ENCODE data around the gene CLBA1. TPM values are rescaled to one million over a fixed set of nuclear protein-coding genes. Genes with fewer than 3 reads are reported as not detected.

CLBA1 gene
- total RNA-seq, 1 experiment from 2014 or later = 3.0 TPM

DNA sequence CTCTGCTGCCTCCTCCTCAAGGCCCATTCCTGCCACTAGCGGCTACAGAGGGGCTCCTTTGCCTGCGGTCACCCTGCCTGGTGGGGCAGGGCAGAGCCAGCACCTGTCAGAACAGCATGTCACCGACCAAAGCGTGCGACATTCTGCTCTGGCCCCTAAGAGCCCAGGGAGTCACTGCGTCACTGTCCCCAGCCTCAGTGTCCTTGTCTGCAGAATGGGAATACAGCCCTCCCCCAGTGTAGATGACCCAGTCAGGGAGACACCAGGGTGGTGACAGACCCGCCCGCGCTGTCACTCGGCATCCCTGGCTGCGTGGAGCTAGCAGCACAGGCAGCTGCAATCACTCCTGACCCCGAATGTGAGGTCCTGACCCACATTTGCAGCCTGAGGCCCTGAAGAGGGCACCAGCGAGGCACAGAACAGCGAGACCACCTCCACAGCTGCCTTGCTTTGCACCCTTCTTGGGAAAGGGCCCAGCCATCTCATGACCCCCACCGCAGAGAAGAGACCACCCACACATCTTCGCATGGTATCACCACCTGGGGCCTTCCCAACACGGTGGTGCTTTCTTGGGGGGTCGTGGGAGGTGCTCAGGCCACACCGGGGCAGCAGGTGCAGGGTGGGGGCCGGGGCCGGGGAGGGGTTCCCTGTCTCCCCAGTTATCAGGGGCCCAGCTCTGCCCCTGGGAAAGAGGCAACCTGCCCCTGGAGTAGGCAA is 9.9 kb upstream of the CLBA1 start:
- H3K4me1 ChIP-seq = peaks cover 13% of the 10 kb centered on the region
- no peaks in the 10 kb centered on the region for H3K27me3 ChIP-seq (replicated peaks; ENCODE audit: control insufficient read depth, insufficient read depth, low read length)
- peaks cover 7% of the 10 kb centered on the region for H3K4me1 Mint-ChIP-seq (ENCODE audit: low read depth, unreplicated experiment)
- H3K4me3 ChIP-seq (ENCODE audit: low read depth, low read length) = no peak overlapping the region
- intact Hi-C loops (cut with micrococcal nuclease; ENCODE audit: unreplicated experiment) = loop anchor here (1.0 to 5.0 kb wide), 3 partner anchors 70 to 512 kb away; partner anchors contain the start of gene CRIP1
- BruUV-seq (replicated peaks) = no TSS peak
- H3K27me3 Mint-ChIP-seq (ENCODE audit: insufficient read depth, unreplicated experiment) = peaks cover 2% of the 10 kb centered on the region
- TF ChIP-seq, protein P1, sequence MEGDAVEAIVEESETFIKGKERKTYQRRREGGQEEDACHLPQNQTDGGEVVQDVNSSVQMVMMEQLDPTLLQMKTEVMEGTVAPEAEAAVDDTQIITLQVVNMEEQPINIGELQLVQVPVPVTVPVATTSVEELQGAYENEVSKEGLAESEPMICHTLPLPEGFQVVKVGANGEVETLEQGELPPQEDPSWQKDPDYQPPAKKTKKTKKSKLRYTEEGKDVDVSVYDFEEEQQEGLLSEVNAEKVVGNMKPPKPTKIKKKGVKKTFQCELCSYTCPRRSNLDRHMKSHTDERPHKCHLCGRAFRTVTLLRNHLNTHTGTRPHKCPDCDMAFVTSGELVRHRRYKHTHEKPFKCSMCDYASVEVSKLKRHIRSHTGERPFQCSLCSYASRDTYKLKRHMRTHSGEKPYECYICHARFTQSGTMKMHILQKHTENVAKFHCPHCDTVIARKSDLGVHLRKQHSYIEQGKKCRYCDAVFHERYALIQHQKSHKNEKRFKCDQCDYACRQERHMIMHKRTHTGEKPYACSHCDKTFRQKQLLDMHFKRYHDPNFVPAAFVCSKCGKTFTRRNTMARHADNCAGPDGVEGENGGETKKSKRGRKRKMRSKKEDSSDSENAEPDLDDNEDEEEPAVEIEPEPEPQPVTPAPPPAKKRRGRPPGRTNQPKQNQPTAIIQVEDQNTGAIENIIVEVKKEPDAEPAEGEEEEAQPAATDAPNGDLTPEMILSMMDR (IDR thresholded peaks at IDR 0.05; ENCODE audit: insufficient read depth in 1 of 2, low read depth in 1 of 2, low read length in 1 of 2, severe bottlenecking in 1 of 2, unreplicated experiment in 1 of 2) = peak in 1 of 2 experiments; percentile 33
- H3K36me3 Mint-ChIP-seq (ENCODE audit: insufficient read depth, unreplicated experiment) = no peaks in the 10 kb centered on the region
- H3K9me3 ChIP-seq = no peaks in the 10 kb centered on the region
- CTCF ChIA-PET = interaction anchor here (0.5 to 1.5 kb wide), 7 partner anchors 10 to 184 kb away, joined by 3 to 7 read pairs (median 4); partner anchors contain the start of genes CDCA4 and CLBA1
- peak in 1 of 2 experiments; percentile 37 for DNase-seq
- H3K4me3 Mint-ChIP-seq (ENCODE audit: unreplicated experiment) = peak overlapping the region; percentile 59
- no peak overlapping the region for H3K27ac Mint-ChIP-seq (ENCODE audit: unreplicated experiment)
- POLR2A ChIA-PET = no interaction called here
- H3K9me3 Mint-ChIP-seq (ENCODE audit: unreplicated experiment) = no peaks in the 10 kb centered on the region
- no peaks in the 10 kb centered on the region for H3K36me3 ChIP-seq (ENCODE audit: control insufficient read depth, insufficient read depth, low read length)

DNA sequence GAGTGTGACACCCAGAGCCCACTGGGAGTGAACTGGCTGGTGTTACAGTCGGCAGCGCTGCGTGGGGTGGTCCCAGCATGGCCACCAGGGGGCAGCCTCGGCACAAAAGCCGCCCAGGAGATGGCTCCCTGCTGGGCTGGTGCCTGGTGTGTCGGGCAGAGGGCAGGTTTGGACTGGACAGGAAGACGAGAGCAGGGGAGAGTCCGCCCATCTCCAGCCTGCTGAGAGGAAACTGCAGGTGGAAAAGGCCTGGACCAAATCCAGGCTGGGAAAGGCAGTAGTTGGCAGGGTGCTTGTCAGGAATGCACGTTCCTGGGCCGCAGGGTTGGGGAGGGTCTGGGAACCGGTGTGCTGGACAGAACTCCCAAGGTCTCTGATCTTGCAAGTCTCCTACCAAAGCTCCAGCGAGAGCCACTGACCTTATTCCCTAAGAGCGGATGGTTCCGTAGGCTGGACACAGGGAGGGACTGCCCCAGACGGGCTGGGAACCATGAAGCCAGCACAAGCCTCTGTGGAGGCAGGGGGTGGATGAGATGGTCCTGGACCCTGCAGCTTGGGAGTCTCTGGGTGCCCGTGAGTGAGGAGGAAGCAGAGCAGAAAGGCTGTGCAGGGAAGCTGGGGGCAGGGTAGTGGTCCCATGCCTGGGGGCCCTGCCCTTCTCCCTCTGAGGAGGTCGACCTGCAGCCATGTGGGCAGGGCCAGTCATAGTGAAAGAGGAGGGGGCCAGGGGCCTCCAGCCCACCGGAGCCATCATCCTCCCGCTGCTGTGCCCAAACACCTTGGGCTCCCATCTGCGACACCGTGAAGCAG is 9.2 kb upstream of the CLBA1 start:
- no peaks in the 10 kb centered on the region for H3K9me3 ChIP-seq
- peak overlapping the region; percentile 59 for H3K4me3 Mint-ChIP-seq (ENCODE audit: unreplicated experiment)
- H3K27ac Mint-ChIP-seq (ENCODE audit: unreplicated experiment) = no peak overlapping the region
- no peaks in the 10 kb centered on the region for H3K27me3 ChIP-seq (replicated peaks; ENCODE audit: control insufficient read depth, insufficient read depth, low read length)
- ChIA-PET POLR2A (no interaction called here), CTCF (interaction anchor here (1.0 to 1.5 kb wide), 2 partner anchors 9 to 44 kb away, joined by 3 to 5 read pairs; partner anchors contain the start of genes CDCA4 and CLBA1)
- TF ChIP-seq, protein P1 (IDR thresholded peaks at IDR 0.05; ENCODE audit: insufficient read depth in 1 of 2, low read depth in 1 of 2, low read length in 1 of 2, severe bottlenecking in 1 of 2, unreplicated experiment in 1 of 2) = peak; percentile 87 to 96
- H3K36me3 ChIP-seq (ENCODE audit: control insufficient read depth, insufficient read depth, low read length) = no peaks in the 10 kb centered on the region
- H3K9me3 Mint-ChIP-seq (ENCODE audit: unreplicated experiment) = no peaks in the 10 kb centered on the region
- H3K4me3 ChIP-seq (ENCODE audit: low read depth, low read length) = no peak overlapping the region
- BruUV-seq (replicated peaks) = no TSS peak
- intact Hi-C loops (cut with micrococcal nuclease; ENCODE audit: unreplicated experiment) = loop anchor here (1.0 to 5.0 kb wide), 3 partner anchors 69 to 511 kb away; partner anchors contain the start of gene CRIP1
- DNase-seq = peak; percentile 85 to 91
- no peaks in the 10 kb centered on the region for H3K36me3 Mint-ChIP-seq (ENCODE audit: insufficient read depth, unreplicated experiment)
- H3K27me3 Mint-ChIP-seq (ENCODE audit: insufficient read depth, unreplicated experiment) = peaks cover 2% of the 10 kb centered on the region
- peaks cover 7% of the 10 kb centered on the region for H3K4me1 Mint-ChIP-seq (ENCODE audit: low read depth, unreplicated experiment)
- H3K4me1 ChIP-seq = peaks cover 13% of the 10 kb centered on the region

DNA sequence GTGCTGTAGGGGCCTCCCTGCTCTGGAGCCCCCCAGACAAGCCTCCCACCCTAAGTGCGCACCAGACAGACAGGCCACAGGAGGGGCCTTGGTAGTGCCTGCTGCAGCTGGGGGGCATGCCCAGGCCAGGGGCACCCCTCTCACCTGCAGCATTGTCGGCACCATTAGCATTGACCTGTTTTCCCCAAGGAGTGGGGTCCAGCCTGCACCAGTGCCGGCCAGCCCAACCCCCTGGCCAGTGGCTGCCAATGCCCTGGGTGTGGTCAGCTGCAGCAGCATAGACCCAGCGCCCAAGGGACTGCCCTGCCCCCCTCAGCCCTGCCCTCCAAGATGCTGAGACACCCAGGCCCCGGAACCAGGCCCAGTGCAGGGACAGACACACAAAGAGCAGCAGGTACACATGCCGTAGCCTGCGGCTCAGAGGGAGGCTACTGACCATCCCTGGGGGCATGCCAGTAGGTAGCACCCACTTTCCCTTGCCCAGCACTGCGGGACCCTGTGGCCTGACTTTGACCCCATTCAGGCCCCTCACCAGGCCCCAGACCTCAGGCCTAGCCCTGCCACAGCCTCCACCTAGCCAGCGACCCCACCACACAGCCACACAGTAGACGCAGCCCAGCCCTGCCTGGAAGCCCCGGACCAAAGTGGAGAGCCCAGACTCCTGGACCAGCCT is 8.4 kb upstream of the CLBA1 start:
- peaks cover 2% of the 10 kb centered on the region for H3K27me3 Mint-ChIP-seq (ENCODE audit: insufficient read depth, unreplicated experiment)
- peaks cover 13% of the 10 kb centered on the region for H3K4me1 ChIP-seq
- peak overlapping the region; percentile 44 for H3K4me3 ChIP-seq (ENCODE audit: low read depth, low read length)
- H3K9me3 ChIP-seq = no peaks in the 10 kb centered on the region
- peak in 1 of 2 experiments; percentile 31 for DNase-seq
- no peaks in the 10 kb centered on the region for H3K27me3 ChIP-seq (replicated peaks; ENCODE audit: control insufficient read depth, insufficient read depth, low read length)
- BruUV-seq (replicated peaks) = TSS peak; percentile 21
- H3K36me3 Mint-ChIP-seq (ENCODE audit: insufficient read depth, unreplicated experiment) = no peaks in the 10 kb centered on the region
- H3K4me1 Mint-ChIP-seq (ENCODE audit: low read depth, unreplicated experiment) = peaks cover 7% of the 10 kb centered on the region
- TF ChIP-seq, protein P1 (IDR thresholded peaks at IDR 0.05; ENCODE audit: insufficient read depth in 1 of 2, low read depth in 1 of 2, low read length in 1 of 2, severe bottlenecking in 1 of 2, unreplicated experiment in 1 of 2) = no peak
- intact Hi-C loops (cut with micrococcal nuclease; ENCODE audit: unreplicated experiment) = loop anchor here (2.0 to 5.0 kb wide), 2 partner anchors 110 to 510 kb away; partner anchors contain the start of gene CRIP1
- CTCF ChIA-PET = no interaction called here
- POLR2A ChIA-PET = no interaction called here
- peak overlapping the region; percentile 82 for H3K4me3 Mint-ChIP-seq (ENCODE audit: unreplicated experiment)
- no peak overlapping the region for H3K27ac Mint-ChIP-seq (ENCODE audit: unreplicated experiment)
- H3K36me3 ChIP-seq (ENCODE audit: control insufficient read depth, insufficient read depth, low read length) = no peaks in the 10 kb centered on the region
- no peaks in the 10 kb centered on the region for H3K9me3 Mint-ChIP-seq (ENCODE audit: unreplicated experiment)

All from Caco-2 (cell line).